HT1080 (cell line): ENCODE data around the gene ANO9. TPM values are rescaled to one million over a fixed set of nuclear protein-coding genes. Genes with fewer than 3 reads are reported as not detected.

Experiments used
- DNase-seq: peaks from one replicate; pipeline ENCODE4 v3.0.0-alpha.2; 2015; ENCODE audit warnings: low read depth
- small RNA-seq: library from RNA; depleted of rRNA; stranded (forward); fragments of <200 nt; gene quantifications from one replicate; pipeline ENCODE3, GENCODE V24; 2014
- total RNA-seq: library from RNA; depleted of rRNA; stranded (reverse); fragments of >200 nt; shearing (Covaris generic); gene quantifications from 2 replicates; pipeline ENCODE4 v1.2.3, GENCODE V29; 2014; rRNA removed

The ANO9 gene
- total RNA-seq, 1 experiment from 2014 or later, result not detected

DNA sequence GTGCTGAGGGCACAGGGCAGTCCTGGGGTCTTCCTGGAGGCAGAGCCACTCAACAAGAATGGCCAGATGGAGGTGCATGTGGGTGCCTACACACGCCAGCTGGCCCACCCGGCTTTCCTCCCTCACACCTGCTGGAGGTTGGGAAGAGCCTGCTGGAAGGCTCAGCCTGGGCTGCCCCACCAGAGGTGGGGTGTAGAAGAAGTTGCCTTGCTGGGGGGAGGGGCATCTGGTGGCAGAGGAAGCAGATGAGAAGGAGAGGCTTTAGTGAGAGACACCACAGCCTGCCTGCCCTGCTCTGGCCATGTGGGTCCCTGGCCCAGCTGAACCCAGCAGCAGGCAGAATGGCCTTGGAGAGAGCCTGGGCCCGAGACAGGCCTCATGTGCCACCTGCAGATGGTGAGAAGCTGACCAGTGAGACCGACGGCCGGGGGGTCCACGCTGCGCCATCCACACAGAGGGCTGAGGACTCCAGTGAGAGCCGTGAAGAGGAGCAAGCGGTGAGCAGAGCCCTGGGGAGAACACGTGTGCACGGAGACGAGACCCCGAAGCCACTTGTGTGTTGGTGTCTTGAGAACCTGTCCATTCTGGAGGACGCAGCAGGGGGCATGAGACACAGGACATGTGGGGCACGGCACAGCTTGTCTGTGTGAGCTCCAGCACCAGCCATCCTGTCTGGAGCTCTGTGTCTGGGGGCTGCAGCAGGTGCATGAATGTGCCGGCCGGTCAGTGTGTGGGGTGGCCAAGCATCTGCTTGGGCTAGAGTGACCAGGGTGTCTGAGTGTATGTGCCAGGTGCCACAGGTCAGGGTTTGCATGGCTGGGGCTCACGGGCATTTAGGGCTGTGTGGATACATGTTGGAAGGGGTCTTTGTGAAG is 69.9 kb downstream of the ANO9 start:
- DNase-seq, result no peak

- no peak for DNase-seq
Measured at GRCh38 chr11:371051-371450, 70.8 kb downstream of the ANO9 start.

GRCh38 chr11:370070-370941 is 71.5 kb downstream of the ANO9 start:
- DNase-seq, result no peak

DNA sequence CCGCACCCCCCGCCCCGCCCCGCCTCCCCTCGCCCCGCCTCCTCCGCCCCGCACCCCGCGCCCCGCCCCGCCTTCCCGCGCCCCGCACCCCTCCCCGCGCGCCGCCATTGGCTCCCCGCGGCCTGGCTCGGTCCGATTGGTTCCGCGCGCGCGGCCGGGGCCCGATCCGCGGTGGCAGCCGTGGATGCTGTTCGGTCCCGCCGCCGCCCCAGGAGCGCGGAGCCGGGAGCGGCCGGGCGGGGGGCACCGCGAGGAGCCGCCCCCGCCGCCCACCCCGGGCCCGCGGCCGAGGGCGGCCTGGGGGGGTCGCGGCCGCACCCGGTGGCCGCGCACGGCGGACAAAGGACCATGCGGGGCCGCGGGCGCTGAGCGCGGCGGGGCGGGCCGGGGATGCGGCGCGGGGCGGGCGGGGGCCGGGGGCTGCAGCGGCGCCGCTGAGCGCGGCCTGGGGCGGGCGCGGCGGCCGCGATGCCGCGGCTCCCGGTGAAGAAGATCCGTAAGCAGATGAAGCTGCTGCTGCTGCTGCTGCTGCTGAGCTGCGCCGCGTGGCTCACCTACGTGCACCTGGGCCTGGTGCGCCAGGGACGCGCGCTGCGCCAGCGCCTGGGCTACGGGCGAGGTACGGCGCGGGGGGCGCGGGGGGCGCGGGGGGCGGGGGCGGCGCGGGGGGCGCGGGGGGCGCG is 72.3 kb downstream of the ANO9 start, which contains the start of gene B4GALNT4:
Gene B4GALNT4 (plus strand): TSS at position 164 of the 683 bp plus-strand sequence. CDS start 305 bp downstream, at position 469.
- no peak for DNase-seq

DNA sequence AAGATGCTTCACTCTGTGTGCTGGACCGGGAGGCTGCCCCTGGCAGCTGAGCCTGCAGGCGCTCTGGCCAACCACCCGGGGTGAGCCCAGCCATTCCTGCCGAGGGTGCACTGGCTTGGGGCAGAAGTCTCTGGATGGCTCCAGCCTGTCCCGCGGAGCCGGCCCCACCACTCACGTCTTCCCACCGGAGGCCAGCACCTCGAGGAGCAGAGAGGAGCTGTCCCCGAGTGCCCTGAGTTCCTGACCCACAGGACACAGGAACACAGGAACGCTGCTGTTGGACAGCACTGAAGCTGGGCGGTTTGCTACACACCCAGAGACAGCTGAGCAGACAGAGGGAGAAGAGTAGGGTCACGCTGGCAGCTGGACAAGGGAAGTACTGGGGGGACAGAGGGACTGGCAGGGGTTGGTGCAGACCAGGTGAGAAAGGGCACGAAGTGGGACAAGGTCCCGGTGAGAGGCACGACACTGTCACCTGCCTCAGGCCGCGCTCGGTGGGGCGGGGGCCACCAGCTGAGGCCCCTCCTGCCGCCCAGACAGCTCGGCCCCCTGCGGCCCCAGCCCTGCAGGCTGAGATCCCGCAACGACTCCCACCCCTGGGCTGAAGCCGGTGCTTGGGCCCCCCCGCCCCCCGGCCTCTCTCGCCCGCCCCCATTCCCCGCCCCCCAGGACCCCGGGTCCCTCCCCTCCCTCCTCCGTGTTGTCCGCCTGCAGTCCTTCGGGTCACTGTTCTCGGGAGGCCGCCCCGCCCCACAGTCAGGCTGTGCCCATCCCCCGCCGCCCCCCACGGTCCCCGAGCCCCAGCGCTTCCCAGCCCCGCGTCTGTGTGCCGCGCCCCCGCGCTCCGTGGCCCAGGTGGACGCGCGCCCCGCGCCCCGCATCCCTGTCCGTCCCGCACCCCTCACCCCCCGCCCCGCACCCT is 73.1 kb downstream of the ANO9 start:
- DNase-seq, result no peak

GRCh38 chr11:367956-368413 is 73.8 kb downstream of the ANO9 start:
- no peak for DNase-seq

Small RNA genes lying within 50 kb of the gene (small RNA-seq; reads per million reads assigned to genes)
- not detected for gene RN7SL838P

Other genes with a start within 250 kb of the ANO9 start
- not detected in 2 replicates for gene SCGB1C1, start 248.9 kb downstream of the ANO9 start, total RNA-seq
- gene BET1L, start 234.6 kb downstream of the ANO9 start, total RNA-seq, result 12.3 and 15.2 TPM in 2 replicates
- 205 and 220 TPM in 2 replicates for gene RIC8A, start 234.3 kb downstream of the ANO9 start, total RNA-seq
- 10.0 and 10.4 TPM in 2 replicates for gene SIRT3, start 205.7 kb downstream of the ANO9 start, total RNA-seq
- 403 and 416 TPM in 2 replicates for gene PSMD13, start 205.0 kb downstream of the ANO9 start, total RNA-seq
- not detected in 2 replicates for gene NLRP6, start 163.6 kb downstream of the ANO9 start, total RNA-seq
- gene PGGHG, start 152.9 kb downstream of the ANO9 start, total RNA-seq, result 7.0 and 8.0 TPM in 2 replicates
- gene IFITM5, start 142.5 kb downstream of the ANO9 start, total RNA-seq, result not detected in 2 replicates
- gene IFITM2, start 134.2 kb downstream of the ANO9 start, total RNA-seq, result 38.4 and 96.0 TPM in 2 replicates
- gene IFITM1, start 128.0 kb downstream of the ANO9 start, total RNA-seq, result 4.6 and 5.4 TPM in 2 replicates
- 67.9 and 180 TPM in 2 replicates for gene IFITM3, start 121.2 kb downstream of the ANO9 start, total RNA-seq
- gene B4GALNT4, start 72.5 kb downstream of the ANO9 start, total RNA-seq, result 3.0 and 8.1 TPM in 2 replicates
- gene PKP3, start 47.8 kb downstream of the ANO9 start, total RNA-seq, result 12.0 and 13.1 TPM in 2 replicates
- gene SIGIRR, start 27.0 kb downstream of the ANO9 start, total RNA-seq, result 17.1 and 20.9 TPM in 2 replicates
- gene PTDSS2, start 8.3 kb upstream of the ANO9 start, total RNA-seq, result 24.7 and 29.7 TPM in 2 replicates
- gene RNH1, start 65.2 kb upstream of the ANO9 start, total RNA-seq, result 218 and 240 TPM in 2 replicates
- gene HRAS, start 93.6 kb upstream of the ANO9 start, total RNA-seq, result 89.6 and 93.9 TPM in 2 replicates
- not detected in 2 replicates for gene LRRC56, start 95.5 kb upstream of the ANO9 start, total RNA-seq
- gene LMNTD2, start 118.7 kb upstream of the ANO9 start, total RNA-seq, result 0.08 TPM in 1 of 2 replicates, not detected in the other
- gene RASSF7, start 119.0 kb upstream of the ANO9 start, total RNA-seq, result 17.5 and 18.8 TPM in 2 replicates
- 37.0 and 40.5 TPM in 2 replicates for gene PHRF1, start 134.5 kb upstream of the ANO9 start, total RNA-seq
- gene IRF7, start 173.9 kb upstream of the ANO9 start, total RNA-seq, result not detected in 2 replicates
- not detected in 2 replicates for gene CDHR5, start 182.9 kb upstream of the ANO9 start, total RNA-seq
- not detected in 2 replicates for gene SCT, start 185.2 kb upstream of the ANO9 start, total RNA-seq
- gene DRD4, start 195.3 kb upstream of the ANO9 start, total RNA-seq, result 0.31 and 0.50 TPM in 2 replicates